SU-DHL-6 (cell line): Measurements from ENCODE around the gene HMGN4.

Experiments
- H2AFZ ChIP-seq: fragments of 200-600 bp; sonication (generic); 2 replicates; pipeline ENCODE4 v1.6.1; 2014; ENCODE audit warnings: low read depth, mild to moderate bottlenecking, moderate library complexity, mixed read lengths, antibody characterized with exemption, low read length; ENCODE audit not compliant: severe bottlenecking
- H3F3A ChIP-seq: fragments of 200-600 bp; shearing (Covaris generic); 2 replicates; pipeline ENCODE4 v1.6.0; 2016; ENCODE audit warnings: antibody characterized with exemption, mild to moderate bottlenecking; ENCODE audit not compliant: insufficient read depth
- H3K27ac ChIP-seq: fragments of 200-600 bp; sonication (generic); 2 replicates; pipeline ENCODE4 v1.5.1; 2016; ENCODE audit warnings: low read depth, mild to moderate bottlenecking, low read length, moderate library complexity, mixed read lengths
- H3K27me3 ChIP-seq: fragments of 200-600 bp; sonication (generic), shearing (Covaris generic); 2 replicates; pipeline ENCODE4 v1.6.0; 2014; ENCODE audit warnings: mild to moderate bottlenecking, low read length
- H3K36me3 ChIP-seq: fragments of 200-600 bp; sonication (generic); 2 replicates; pipeline ENCODE4 v1.6.1; 2014; ENCODE audit warnings: mild to moderate bottlenecking, low read length, mixed read lengths
- H3K4me2 ChIP-seq: fragments of 300-600, 200-600 bp; shearing (Covaris generic), sonication (generic); 2 replicates; pipeline ENCODE4 v1.6.0; 2014; ENCODE audit warnings: low read length, low read depth, mild to moderate bottlenecking; ENCODE audit not compliant: poor library complexity, severe bottlenecking
- H3K4me3 ChIP-seq: fragments of 200-600 bp; sonication (generic); 2 replicates; pipeline ENCODE4 v1.5.1; 2014; ENCODE audit warnings: antibody characterized with exemption, low read length, mild to moderate bottlenecking, mixed read lengths; ENCODE audit not compliant: insufficient read depth, poor library complexity, severe bottlenecking
- H3K79me2 ChIP-seq: fragments of 200-600 bp; sonication (generic); 2 replicates; pipeline ENCODE4 v1.6.1; 2014; ENCODE audit warnings: mild to moderate bottlenecking, low read length, moderate library complexity; ENCODE audit not compliant: insufficient read depth
- H3K9ac ChIP-seq: fragments of 200-600 bp; sonication (generic); 2 replicates; pipeline ENCODE4 v1.7.0; 2014; ENCODE audit warnings: mild to moderate bottlenecking, low read length
- H3K9me2 ChIP-seq: fragments of 200-600 bp; sonication (generic); replicated peaks from 2 replicates; pipeline ENCODE4 v1.6.1; 2014; ENCODE audit warnings: low read length; ENCODE audit not compliant: insufficient read depth
- H3K9me3 ChIP-seq: fragments of 200-600 bp; sonication (generic); 2 replicates; pipeline ENCODE4 v1.6.1; 2014; ENCODE audit warnings: low read length, mixed read lengths; ENCODE audit not compliant: insufficient read depth
- H4K20me1 ChIP-seq: fragments of 200-600 bp; sonication (generic); 2 replicates; pipeline ENCODE4 v1.6.1; 2014; ENCODE audit warnings: low read depth, mild to moderate bottlenecking, antibody characterized with exemption, low read length, moderate library complexity, mixed read lengths
- EZH2phosphoT487 ChIP-seq: fragments of 200-600 bp; sonication (generic), shearing (Covaris generic); conservative IDR thresholded peaks from 2 replicates; pipeline ENCODE4 v1.6.1; 2018; ENCODE audit warnings: mild to moderate bottlenecking, antibody characterized with exemption, low read length, moderate library complexity, mixed read lengths
- TF ChIP-seq, protein P1 (sequence below): fragments of 200-600 bp; sonication (generic); IDR thresholded peaks from one replicate; pipeline ENCODE4 v1.5.1; 2017; ENCODE audit warnings: antibody characterized with exemption, mild to moderate bottlenecking, low read length, moderate library complexity; ENCODE audit not compliant: insufficient read depth, poor library complexity, severe bottlenecking

The HMGN4 gene

DNA sequence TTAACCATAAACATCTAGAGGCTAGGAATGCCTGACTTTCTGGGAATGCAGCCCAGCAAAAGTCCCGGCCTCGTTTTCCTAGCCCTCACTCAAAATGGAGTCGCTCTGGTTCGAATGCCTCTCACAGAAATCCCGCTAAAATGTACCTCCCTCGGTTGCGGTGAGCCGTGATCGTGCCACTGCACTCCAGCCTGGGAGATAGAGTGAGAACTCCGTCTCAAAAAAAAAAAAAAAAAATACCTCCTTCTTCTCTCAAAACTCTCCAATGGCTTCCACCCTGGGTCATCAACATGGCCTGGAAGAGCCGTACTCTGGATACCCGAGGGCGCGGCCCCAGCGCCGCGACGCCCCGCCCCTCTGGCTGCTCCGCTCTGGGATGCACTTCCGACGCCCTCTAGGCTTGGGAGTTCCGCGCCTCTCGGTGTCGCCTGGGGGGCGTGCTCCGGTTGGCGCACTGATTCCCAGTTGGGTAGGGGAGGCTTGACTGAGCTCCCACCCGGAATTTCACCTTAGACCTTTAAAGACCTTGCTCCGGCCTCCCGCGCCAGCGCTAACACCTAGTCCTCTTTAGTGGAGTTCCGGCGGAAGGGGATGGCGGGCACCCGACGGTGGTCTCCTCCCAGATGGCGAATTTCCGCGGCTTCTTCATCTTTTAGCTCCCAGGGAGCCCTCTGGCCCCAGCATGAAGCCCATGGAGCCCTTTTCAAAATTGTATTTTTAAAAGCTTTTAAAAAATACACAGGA is 12.3 kb downstream of the HMGN4 start:
- Histone ChIP-seq H3K27me3 (no peaks in the 10 kb centered on the region), H3K27ac (peak overlapping the region; percentile 32), H4K20me1 (no peaks in the 10 kb centered on the region), H3K4me3 (peak overlapping the region; percentile 61), H3K9me3 (no peaks in the 10 kb centered on the region), H2AFZ (peak overlapping the region; percentile 96), H3F3A (peaks cover 54% of the 10 kb centered on the region), H3K79me2 (no peaks in the 10 kb centered on the region), H3K4me2 (peak overlapping the region; percentile 62), H3K9me2 (no peaks in the 10 kb centered on the region), H3K36me3 (peaks cover 9% of the 10 kb centered on the region), H3K9ac (peak overlapping the region; percentile 57)
- TF ChIP-seq, protein P1, sequence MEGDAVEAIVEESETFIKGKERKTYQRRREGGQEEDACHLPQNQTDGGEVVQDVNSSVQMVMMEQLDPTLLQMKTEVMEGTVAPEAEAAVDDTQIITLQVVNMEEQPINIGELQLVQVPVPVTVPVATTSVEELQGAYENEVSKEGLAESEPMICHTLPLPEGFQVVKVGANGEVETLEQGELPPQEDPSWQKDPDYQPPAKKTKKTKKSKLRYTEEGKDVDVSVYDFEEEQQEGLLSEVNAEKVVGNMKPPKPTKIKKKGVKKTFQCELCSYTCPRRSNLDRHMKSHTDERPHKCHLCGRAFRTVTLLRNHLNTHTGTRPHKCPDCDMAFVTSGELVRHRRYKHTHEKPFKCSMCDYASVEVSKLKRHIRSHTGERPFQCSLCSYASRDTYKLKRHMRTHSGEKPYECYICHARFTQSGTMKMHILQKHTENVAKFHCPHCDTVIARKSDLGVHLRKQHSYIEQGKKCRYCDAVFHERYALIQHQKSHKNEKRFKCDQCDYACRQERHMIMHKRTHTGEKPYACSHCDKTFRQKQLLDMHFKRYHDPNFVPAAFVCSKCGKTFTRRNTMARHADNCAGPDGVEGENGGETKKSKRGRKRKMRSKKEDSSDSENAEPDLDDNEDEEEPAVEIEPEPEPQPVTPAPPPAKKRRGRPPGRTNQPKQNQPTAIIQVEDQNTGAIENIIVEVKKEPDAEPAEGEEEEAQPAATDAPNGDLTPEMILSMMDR = no peak
- no peak for TF ChIP-seq EZH2phosphoT487

DNA sequence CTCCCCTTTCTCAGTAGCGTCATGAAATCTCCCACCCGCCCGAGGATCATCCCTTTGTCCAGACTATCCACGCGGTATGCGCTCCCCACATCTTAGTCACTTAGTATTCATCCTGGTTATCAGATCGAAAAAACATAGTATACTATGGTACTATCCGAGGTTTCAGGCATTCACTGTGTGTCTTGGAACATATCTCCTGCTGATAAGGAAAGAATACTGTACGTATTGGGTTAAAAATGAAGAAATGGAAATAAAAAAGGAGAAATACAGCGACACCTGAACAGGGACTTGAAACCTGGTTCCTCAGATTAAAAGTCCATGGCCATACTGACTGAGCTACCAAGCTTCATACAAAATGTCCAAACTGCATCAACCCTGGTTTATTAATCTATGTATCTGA is 14.0 kb downstream of the HMGN4 start:
- Histone ChIP-seq H3K9me2 (no peaks in the 10 kb centered on the region), H3K9me3 (no peaks in the 10 kb centered on the region), H3K27ac (no peak overlapping the region), H3K4me2 (peak overlapping the region; percentile 86), H3K36me3 (no peaks in the 10 kb centered on the region), H3K9ac (no peak overlapping the region), H3K79me2 (no peaks in the 10 kb centered on the region), H3K4me3 (no peak overlapping the region), H3F3A (peaks cover 43% of the 10 kb centered on the region), H4K20me1 (no peaks in the 10 kb centered on the region), H3K27me3 (no peaks in the 10 kb centered on the region), H2AFZ (no peak overlapping the region)
- TF ChIP-seq, protein P1 = no peak
- no peak for TF ChIP-seq EZH2phosphoT487

DNA sequence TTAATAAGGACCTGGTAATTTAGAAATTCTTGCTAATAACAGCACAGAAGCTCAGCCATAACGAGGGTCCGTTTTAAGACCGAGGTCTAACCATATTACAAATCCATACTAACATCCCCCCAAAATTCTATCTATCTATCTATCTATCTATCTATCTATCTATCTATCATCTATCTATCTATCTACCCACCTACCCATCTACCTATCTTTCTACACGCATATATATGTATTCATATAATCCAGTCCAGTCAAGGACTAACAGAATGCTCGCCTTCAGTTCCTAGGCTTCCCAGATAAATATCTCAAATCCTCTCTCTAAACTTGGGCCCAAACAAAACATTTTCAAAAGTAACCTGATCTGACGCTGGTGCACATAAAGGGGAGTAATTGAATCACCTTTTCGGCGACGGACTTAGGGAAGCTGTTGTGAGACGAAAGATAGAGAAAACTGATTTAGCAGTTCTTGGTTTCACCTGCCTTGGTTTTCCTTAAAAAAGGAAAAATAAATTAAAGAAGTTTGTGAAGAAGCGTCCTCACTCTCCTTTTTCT is 14.5 kb downstream of the HMGN4 start:
- Histone ChIP-seq H3K9me2 (no peaks in the 10 kb centered on the region), H3K9me3 (no peaks in the 10 kb centered on the region), H4K20me1 (no peaks in the 10 kb centered on the region), H3K27me3 (no peaks in the 10 kb centered on the region), H3K79me2 (no peaks in the 10 kb centered on the region), H3K36me3 (no peaks in the 10 kb centered on the region), H3K4me3 (peak overlapping the region; percentile 52), H3K9ac (peak overlapping the region; percentile 37), H2AFZ (peak overlapping the region; percentile 77), H3K27ac (no peak overlapping the region), H3F3A (peaks cover 43% of the 10 kb centered on the region), H3K4me2 (peak overlapping the region; percentile 86)
- no peak for TF ChIP-seq EZH2phosphoT487
- TF ChIP-seq, protein P1 = no peak
